HG02973 (cell line): Measurements from ENCODE around the gene VIPR2.

Experiments
- ATAC-seq: cut with Tn5 transposase; IDR thresholded peaks from one replicate; pipeline ENCODE4 v1.9.1; 2021; ENCODE audit warnings: moderate library complexity; ENCODE audit not compliant: unreplicated experiment

Gene VIPR2

DNA sequence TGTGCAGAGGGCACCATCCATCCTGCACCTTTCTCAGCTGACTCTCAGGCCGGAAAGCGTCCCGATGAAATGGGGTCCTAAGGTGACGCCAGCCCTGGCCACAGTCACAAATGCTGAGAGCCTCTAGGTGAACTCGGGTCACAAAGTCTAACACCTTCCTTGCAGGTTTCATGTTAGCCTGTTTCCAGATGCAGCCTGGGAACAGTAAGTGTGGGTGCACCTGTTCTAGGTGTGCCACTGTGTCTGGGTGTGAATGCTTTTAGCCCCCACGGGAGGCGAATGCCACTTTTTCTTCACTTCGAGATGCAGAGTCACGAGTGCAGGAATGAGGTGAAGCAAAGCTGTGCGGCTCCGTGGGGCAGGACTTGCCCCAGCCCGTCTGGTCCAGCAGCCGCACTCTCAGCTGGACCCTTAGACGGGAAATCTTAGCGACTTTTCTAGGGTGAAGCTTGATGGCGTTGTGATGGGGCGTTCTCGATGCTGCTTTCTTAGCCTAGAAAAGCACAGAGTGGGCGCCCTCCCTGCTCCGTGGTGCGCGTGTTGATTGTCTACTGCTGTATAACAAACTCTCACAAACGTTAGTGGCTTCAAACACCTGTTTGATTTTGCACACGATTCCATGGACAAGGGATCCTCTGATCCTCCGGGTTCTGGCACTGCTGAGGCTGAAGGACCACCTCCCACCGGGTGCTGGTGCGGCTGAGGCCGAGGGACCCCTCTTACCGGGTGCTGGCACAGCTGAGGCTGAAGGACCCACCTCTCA, 13.6 kb upstream of the VIPR2 start:
- no peak for ATAC-seq

DNA sequence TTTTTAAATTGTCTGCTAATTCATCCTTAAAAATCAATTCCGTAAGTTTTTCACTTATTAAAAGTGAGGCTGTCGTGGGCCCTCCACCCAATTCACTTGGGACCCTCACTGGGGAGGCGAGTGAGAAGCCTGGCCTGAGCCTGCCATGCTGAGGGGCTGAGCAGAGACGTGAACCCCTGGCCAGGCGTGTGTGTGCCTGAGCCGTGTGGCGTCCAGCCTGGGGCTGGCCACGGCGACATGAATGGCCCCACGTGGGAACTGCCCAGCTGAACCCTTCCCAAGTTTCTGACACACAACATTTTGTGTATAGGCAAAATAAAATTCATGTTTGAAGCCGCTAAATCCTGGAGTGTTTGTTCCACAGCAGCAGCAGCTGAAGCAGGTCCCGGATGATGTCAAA, 13.0 kb upstream of the VIPR2 start:
- no peak for ATAC-seq

DNA sequence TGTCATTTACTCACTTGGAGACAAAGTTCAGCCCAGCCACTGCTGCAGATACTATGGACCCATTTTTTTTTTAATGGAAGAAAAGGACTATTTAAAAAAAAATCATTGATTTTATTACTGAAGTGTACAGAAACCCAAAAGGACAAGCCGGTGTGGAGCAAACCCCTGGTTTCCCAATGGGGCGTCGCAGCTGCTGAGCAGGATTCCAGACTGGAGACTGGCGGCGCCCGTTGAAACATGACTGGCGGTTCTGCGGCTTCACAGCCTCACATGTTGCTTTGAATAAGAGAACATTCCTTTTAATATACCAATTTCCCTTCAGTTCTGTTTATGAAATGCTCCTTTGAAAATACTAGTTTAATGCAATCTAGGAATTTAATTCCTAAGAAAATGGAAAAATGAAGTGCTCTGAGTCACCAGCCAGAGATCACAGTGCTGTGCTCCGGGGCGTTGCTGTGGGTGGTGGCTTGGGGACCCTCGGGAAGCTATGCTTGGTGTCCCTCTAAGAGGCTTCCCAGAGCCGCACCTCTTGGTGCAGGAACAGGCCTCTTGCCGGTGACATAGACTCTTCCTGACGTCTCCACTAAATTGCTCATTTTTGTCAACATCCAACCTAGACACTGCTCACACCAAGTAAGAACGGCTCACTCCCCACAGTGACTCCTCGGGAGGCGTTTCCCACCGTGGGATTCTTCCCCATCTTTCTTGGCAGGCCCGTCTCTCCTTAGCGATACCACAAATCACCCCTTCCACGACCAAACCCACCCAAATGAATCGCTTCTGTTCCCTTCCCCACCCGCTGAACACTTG, 12.0 kb upstream of the VIPR2 start:
- ATAC-seq: no peak

DNA sequence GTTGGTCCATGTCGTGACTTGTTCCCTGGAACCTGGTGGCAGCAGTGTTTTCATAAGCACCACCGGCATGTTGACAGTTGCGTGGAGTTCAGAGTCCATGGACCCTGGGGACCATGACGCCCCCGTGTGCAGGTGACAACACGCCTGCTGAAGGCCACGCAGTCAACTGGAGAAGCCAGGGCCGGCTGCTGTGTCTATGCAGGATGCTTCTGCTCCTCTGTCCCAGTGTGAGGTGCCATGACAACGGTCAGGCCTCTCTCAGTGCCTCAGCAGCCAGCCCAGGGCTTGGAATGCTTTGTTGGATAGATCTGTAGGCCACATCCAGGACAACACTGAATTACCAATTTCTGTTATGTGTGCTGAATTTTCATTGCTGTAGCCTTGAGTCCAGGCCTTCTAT, 10.7 kb upstream of the VIPR2 start:
- ATAC-seq: no peak

DNA sequence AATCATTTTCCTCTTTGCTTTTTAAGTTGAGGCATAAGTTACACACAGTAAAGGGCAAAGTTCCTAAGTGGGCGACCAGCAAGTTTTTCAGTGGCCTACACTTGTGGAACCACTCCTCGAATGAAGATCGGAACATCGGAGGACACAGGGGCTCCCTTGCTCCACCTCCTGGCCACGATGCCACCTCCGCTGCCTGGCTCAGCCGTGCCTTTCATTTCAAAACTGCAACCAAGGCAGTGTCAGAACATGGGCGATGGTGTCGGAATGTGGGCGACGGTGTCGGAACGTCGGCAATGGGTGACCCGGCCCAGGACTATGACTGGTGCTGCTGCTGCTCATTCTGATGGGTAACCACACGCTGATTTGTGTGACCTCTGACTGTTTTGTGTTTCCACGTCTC, 9.6 kb upstream of the VIPR2 start:
- no peak for ATAC-seq

DNA sequence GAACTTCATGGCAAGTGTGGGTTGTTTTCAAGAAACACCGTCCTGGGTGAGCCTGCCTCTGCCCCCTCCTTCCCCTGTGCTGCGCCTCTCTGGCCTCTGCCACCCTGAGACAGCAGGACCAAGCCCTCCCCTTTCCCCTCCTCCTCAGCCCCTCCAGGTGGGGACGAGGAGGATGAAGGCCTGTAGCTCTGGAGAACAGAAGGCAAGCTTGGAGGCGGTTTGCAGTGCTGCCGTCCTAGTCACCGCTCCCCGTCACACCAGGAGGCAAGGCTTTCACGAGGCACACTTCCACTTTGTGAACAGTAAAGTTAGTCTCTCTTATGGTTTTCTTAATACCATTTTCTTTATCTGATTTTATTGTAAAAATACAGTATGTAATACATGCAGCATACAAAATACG, 8.8 kb upstream of the VIPR2 start:
- no peak for ATAC-seq

DNA sequence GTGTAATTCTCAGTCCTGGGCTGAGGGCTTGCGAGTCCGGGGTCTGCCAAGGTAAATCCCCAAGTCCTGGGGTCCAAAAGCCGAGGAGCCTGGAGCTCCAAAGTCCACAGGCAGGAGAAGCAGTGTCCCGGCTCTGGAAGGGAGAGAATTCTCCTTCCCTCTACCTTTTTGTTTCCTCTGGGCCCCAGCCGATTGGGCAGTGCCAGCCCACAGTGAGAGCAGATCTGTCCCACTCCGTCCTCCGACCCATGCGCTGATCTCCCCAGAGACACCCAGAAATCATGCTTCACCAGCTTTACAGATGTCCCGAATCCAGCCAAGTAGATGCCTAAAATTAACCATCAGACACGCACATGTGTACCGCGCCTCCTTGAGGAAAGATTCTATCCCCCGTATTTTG, 8.1 kb upstream of the VIPR2 start:
- no peak for ATAC-seq

DNA sequence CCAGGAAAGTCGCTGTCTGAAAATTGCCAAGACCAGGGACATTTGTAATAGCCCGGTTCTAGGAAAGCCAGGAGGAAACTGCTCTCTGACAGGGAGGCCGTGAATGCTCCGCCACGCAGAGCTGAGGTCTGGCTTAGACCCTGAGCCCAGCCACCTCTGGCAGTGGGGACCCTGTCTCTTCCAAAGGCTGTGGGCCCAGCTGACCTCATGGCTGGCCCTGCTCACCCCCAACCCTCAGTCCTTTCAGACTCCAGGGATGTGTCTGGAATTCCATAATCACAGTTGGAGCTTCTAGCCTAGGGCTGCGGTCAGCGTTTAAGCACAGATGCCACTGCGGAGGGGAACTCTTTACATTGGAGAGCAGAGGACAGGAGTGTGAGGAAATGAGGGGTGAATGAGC, 6.6 kb upstream of the VIPR2 start:
- ATAC-seq: no peak

DNA sequence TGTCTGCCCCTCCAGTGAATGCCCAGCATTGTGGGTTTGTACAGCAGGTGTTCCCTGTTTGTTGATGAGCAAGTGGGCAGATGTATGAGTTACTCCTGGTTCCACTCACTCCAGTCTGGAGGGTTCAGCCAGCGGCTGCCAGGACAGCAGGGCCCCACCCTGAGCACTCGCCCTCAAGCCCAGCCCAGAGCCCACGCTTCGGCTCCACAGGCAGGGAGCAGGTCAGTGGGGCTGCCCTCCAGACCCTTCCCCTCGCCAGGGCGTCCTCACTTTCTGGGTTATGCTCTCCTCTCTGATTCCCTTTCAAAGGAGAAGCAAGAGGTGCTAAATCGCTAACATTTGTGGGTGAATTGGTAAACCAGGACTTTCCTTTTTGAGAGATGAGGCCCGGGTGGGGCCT, 4.8 kb upstream of the VIPR2 start:
- ATAC-seq: no peak

DNA sequence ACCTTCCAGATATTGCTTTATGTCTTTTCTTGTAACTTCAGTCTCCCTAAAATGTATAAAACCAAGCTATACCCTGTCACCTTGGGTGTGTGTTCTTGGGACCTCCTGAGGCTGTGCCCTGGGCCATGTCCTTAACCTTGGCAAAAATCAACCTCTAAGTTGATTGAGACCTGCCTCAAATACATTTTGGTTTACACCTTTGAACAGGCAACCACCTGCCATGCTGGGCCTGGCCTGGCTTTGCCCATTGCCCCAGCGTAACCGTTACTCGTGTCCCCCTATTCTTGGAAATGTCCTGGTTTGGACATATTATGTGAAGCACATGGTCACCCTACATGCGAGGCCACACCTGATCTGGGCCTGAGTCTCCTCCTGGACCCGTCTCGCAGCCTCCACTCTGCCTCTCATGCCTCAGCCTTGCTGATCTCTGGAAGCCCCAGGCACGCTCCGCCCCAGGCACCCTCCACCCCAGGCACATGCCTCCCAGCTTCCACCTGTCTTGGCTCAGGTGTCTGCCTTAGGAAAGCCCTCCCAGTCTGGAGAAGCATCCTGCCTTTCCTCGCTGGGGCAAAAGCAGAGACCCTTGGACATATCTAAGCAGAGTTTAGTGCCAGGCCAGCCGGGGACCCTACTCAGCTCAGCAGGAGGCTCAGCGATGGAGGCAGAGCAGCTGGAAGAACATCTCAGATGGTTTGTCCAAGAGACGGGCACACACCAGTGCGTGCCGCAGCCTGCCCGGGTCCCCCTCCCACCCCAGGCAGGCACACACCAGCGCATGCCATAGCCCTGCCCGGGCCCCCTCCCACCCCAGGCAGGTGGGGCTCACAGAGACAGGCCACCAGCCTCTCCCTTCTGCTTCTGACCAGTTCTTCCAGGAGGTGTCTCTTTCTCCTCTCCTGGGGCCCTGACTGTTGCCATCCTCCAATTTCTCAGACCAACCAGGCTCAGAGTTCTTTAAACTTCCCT, 4.0 kb upstream of the VIPR2 start:
- no peak for ATAC-seq

DNA sequence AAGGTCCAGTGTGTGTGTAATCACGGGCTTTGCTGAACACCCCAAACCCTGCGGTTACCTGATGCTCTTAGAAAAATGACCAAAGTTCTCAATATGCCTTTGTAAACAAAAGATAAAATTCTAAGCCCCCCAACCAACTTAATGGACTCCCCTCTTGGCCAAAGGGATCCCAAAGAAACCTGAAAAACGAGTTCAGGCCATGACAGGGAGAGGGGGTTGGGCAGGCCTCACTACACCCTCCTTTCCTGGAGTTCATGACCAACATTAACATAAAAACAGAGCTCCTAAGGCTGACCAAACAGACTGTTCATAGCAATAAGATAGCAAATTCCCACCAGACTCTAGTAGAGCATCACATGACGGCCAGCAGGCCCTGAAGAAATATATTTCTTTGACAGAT, 3.0 kb upstream of the VIPR2 start:
- ATAC-seq: no peak

DNA sequence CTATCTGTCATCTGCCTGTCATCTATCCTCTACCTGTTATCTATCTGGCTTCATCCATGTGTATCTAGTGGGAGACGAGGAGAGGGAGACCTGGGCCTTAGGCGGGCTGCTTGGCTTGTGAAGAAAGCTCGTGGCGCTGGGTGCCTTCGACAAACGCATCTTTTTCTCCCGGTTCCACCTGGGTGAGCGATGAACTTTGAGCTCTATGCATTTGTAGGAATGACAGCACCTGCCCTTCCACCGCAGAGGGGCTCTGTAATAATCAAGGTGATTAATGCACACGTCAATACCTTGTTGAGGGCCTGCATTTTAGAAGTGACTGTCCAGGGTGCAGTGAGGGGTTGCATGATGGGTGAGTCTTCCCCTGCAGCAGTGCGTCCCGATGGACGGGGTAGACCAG, 2.6 kb upstream of the VIPR2 start:
- ATAC-seq: no peak

DNA sequence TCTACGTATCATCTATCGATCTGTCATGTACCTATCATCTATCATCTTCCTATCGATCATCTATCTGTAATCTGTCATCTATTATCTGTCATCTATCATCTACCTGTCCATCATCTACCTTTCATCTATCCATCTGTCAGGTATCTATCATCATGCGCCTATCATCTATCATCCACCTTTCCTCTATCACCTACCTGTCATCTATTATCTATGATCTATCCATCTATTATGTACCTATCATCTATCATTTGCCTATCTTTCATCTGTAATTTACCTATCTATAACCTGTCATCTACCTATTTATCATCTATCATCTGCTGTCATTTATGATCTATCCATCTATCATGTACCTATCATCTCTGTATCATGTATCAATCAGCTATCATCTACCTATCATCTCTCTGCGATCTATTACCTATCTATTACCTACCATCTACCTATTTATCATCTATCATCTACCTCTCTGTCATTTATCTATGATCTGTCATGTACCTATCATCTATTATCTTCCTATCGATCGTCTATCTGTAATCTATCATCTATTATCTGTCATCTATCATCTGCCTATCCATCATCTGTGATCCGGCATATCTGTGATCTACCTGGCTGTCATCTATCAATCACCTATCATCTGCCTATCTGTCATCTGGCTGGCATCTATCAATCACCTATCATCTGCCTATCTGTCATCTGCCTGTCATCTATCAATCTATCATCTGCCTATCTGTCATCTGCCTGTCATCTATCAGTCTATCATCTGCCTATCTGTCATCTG, 1.6 kb upstream of the VIPR2 start:
- no peak for ATAC-seq

DNA sequence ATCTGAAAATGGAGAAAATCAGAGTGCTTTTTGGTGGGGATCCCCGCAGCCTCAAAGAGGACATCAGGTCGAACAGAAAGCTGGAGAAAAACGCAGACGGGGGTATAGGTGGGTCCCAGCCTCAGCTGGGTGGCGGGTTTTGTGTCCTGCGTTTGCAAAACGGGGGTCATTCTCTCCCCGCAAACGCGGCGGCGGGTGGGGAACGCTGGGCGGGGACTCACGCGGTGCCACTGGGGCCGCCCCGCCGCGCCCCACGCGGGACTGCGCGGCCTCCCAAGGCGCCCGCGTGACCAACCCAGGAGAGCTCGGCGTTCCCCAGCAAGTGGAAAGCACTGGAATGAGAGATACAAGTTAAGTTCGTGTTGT, 806 bp upstream of the VIPR2 start:
- ATAC-seq: no peak

DNA sequence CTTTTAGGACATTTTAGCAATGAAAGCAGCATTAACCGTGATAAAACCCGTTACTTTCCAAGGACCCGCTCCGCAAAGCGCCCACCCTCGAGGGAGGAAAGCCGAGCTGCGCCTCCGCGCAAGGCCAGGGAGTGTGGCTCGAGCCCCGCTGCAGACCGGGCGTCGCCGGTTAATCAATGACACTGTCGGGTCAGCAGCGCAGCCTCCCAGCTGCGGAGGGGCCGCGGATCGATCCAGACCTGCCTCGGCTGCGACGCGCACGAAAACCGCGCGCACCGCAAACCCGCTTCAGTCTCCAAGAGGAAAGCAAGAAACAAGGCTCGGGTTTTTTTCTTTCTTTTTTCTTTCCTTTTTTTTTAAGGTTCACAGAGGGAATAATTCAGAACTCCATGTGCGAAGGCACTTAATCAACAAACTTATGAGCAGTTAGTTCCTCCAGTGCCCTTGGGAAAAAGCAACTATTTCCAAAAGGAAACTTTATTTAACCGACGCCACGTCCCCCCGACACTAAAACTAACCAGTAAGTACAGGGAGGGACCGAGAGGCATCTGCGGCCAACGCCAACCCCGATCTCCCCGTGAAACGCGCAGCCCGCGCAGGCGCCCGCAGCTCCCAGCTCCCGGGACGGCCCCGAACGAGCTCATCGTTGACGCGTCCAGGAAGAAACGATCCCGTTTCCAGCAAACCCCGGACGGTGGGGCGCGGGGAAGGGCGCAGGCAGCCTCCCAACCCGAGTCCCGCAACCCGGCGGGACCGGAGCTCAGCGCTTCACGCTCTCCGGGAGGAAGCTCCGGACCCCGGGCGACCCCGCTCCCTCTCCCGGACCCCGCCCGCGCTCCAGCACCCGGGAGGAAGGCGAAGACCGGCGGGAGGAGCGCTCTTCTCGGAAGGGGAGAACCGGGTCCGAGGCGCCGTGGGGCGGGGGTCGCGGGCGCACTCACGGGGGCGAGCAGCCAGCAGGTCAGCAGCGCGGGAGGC, 598 bp downstream of the VIPR2 start:
- no peak for ATAC-seq

DNA sequence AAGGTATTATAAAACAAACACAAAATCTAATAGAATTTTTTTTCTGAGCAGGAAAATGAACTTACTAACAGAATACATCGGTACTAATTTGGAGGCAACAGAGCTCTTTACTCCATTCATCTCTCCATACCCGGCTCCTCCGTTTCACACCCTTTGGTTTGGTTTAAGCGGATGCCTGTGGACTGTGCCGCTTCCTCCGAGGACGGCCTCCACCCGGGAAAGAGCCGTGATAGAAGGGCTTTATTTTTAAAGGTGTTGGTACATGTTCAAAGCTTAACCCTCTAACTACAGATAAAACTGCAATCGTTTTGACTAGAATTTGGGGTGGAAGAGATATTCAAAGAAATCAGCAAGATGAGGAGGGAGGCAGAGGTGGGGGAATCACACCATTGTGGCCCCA, 1.9 kb downstream of the VIPR2 start:
- ATAC-seq: no peak

DNA sequence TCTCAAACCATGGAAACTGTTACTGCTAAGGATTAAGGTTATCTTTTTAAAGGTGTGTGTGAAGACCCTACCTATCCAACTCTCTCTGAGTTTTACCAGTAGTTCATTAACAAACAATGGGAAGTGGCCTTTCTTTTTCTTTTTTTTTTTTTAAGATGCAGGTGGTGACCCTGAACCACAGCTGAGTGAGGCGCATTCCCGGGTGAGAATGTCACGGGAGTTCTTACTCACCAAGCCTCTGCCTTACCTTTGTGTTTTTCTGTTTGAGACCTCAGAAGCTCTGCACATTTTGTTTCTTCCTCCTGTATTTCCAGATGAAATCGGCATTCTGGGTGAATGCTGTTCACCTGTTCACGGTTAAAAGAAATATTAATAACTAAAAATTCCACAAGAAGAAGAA, 2.5 kb downstream of the VIPR2 start:
- no peak for ATAC-seq

DNA sequence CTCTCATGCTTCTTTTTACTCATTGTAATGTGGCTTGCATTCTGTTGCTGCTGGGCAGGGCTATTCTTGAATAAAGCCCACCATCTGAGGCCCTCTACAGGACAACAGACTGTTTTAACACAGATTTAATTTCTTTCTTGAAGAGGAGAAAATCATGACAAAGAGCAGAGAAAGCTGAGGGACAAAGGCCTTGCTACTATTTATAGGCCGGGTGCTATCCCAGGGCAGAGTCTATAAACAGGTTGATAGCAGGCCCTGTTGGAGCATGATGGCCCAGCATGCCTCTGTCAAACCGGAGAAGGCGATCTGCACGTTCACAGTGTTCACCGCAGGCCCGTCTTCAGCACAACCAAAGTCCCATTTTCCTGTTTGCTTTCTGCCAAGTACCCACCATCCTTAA, 3.0 kb downstream of the VIPR2 start:
- no peak for ATAC-seq

DNA sequence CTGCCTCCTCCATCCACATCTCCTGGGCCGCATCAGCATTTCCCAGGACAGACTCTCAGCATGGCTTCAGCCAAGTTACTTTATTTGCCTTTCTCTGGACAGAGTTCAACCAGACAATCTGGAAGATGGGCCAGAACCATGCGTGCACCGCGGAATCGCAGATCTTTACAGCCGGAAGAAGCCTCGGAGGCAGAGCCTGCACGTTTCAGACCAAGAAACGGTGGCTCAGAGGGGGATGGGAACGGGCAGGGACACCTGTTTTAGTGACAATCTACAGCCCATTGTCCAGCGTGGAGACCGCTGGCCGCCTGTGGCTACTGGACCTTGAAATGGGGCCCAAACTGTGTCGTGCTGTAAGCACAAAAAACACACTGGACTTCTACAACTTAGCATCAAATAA, 3.5 kb downstream of the VIPR2 start:
- no peak for ATAC-seq
